Measurements from ENCODE around the gene LRRN4CL.
A peak's percentile ranks its signal among the peaks of the same experiment; 100 is the strongest.

The LRRN4CL gene

DNA sequence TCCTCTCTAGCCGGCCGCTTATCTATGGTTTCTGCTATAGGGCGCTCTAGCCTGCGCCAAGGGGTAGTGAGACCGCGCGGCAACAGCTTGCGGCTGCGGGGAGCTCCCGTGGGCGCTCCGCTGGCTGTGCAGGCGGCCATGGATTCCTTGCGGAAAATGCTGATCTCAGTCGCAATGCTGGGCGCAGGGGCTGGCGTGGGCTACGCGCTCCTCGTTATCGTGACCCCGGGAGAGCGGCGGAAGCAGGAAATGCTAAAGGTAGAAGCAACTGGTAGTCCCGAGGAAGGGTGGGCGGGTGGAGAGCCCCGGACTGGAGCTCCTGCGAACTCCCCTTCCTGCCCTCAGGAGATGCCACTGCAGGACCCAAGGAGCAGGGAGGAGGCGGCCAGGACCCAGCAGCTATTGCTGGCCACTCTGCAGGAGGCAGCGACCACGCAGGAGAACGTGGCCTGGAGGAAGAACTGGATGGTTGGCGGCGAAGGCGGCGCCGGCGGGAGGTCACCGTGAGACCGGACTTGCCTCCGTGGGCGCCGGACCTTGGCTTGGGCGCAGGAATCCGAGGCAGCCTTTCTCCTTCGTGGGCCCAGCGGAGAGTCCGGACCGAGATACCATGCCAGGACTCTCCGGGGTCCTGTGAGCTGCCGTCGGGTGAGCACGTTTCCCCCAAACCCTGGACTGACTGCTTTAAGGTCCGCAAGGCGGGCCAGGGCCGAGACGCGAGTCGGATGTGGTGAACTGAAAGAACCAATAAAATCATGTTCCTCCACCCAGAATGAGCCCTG is 17.5 kb downstream of the LRRN4CL start, which contains the start of the genes LBHD1 and UQCC3:
LBHD1 (minus strand) TSS at position 660 of the 782 bp plus-strand sequence. CDS start 2,236 bp downstream, outside the sequence.
UQCC3 (plus strand) TSS at position 66 of the 782 bp plus-strand sequence; CDS start at position 139, 73 bp downstream.
- Histone ChIP-seq H3K4me3 (ENCODE audit: insufficient read length, low read depth) (peak within 1 kb of the TSS; percentile 68), H3K36me3 (ENCODE audit: insufficient read depth, insufficient read length, low read length) (peaks cover 55% of the 10 kb centered on the region), H3K4me1 (ENCODE audit: insufficient read depth, insufficient read length) (peaks cover 2% of the 10 kb centered on the region), H3K27me3 (ENCODE audit: insufficient read depth, insufficient read length) (no peaks in the 10 kb centered on the region), H3K9ac (ENCODE audit: insufficient read length, low read depth) (peak within 1 kb of the TSS; percentile 98), H3K9me3 (ENCODE audit: insufficient read depth, low read length) (no peaks in the 10 kb centered on the region)
- no peak for TF ChIP-seq YY1 (IDR thresholded peaks at IDR 0.05; ENCODE audit: insufficient read depth, insufficient read length)
- TF ChIP-seq ZNF274 (IDR thresholded peaks at IDR 0.05; ENCODE audit: low read depth, low read length) = no peak
- TF ChIP-seq SUZ12 (IDR thresholded peaks at IDR 0.05; ENCODE audit: extremely low read depth, insufficient read depth, insufficient read length) = no peak
- peak; percentile 89 for DNase-seq (ENCODE audit: low read depth, low spot score)

- no peaks in the 10 kb centered on the region for H3K9me3 ChIP-seq (ENCODE audit: insufficient read depth, low read length)
- DNase-seq (ENCODE audit: low read depth, low spot score) = no peak
- peak overlapping the region; percentile 98 for H3K9ac ChIP-seq (ENCODE audit: insufficient read length, low read depth)
- peaks cover 2% of the 10 kb centered on the region for H3K4me1 ChIP-seq (ENCODE audit: insufficient read depth, insufficient read length)
- no peaks in the 10 kb centered on the region for H3K27me3 ChIP-seq (ENCODE audit: insufficient read depth, insufficient read length)
- peak overlapping the region; percentile 68 for H3K4me3 ChIP-seq (ENCODE audit: insufficient read length, low read depth)
- TF ChIP-seq ZNF274 (IDR thresholded peaks at IDR 0.05; ENCODE audit: low read depth, low read length) (no peak), YY1 (IDR thresholded peaks at IDR 0.05; ENCODE audit: insufficient read depth, insufficient read length) (no peak), SUZ12 (IDR thresholded peaks at IDR 0.05; ENCODE audit: extremely low read depth, insufficient read depth, insufficient read length) (no peak)
- peaks cover 56% of the 10 kb centered on the region for H3K36me3 ChIP-seq (ENCODE audit: insufficient read depth, insufficient read length, low read length)
These were observed 18.1 kb downstream of the LRRN4CL start for GRCh38 chr11:62671236-62671607.

- TF ChIP-seq SUZ12 (IDR thresholded peaks at IDR 0.05; ENCODE audit: extremely low read depth, insufficient read depth, insufficient read length) = no peak
- TF ChIP-seq ZNF274 (IDR thresholded peaks at IDR 0.05; ENCODE audit: low read depth, low read length) = no peak
- TF ChIP-seq YY1 (IDR thresholded peaks at IDR 0.05; ENCODE audit: insufficient read depth, insufficient read length) = no peak
- H3K36me3 ChIP-seq (ENCODE audit: insufficient read depth, insufficient read length, low read length) = peaks cover 59% of the 10 kb centered on the region
- H3K27me3 ChIP-seq (ENCODE audit: insufficient read depth, insufficient read length) = no peaks in the 10 kb centered on the region
- no peak for DNase-seq (ENCODE audit: low read depth, low spot score)
- peaks cover 2% of the 10 kb centered on the region for H3K4me1 ChIP-seq (ENCODE audit: insufficient read depth, insufficient read length)
- no peak overlapping the region for H3K9ac ChIP-seq (ENCODE audit: insufficient read length, low read depth)
- H3K9me3 ChIP-seq (ENCODE audit: insufficient read depth, low read length) = no peaks in the 10 kb centered on the region
- no peak overlapping the region for H3K4me3 ChIP-seq (ENCODE audit: insufficient read length, low read depth)
These were observed 19.7 kb downstream of the LRRN4CL start for GRCh38 chr11:62669420-62670161.

GRCh38 chr11:62667460-62667859 is 21.9 kb downstream of the LRRN4CL start:
- Histone ChIP-seq H3K27me3 (ENCODE audit: insufficient read depth, insufficient read length) (no peaks in the 10 kb centered on the region), H3K4me1 (ENCODE audit: insufficient read depth, insufficient read length) (no peaks in the 10 kb centered on the region), H3K9ac (ENCODE audit: insufficient read length, low read depth) (peak overlapping the region; percentile 100), H3K36me3 (ENCODE audit: insufficient read depth, insufficient read length, low read length) (peaks cover 47% of the 10 kb centered on the region), H3K9me3 (ENCODE audit: insufficient read depth, low read length) (no peaks in the 10 kb centered on the region), H3K4me3 (ENCODE audit: insufficient read length, low read depth) (no peak overlapping the region)
- no peak for DNase-seq (ENCODE audit: low read depth, low spot score)
- no peak for TF ChIP-seq SUZ12 (IDR thresholded peaks at IDR 0.05; ENCODE audit: extremely low read depth, insufficient read depth, insufficient read length)
- no peak for TF ChIP-seq YY1 (IDR thresholded peaks at IDR 0.05; ENCODE audit: insufficient read depth, insufficient read length)
- no peak for TF ChIP-seq ZNF274 (IDR thresholded peaks at IDR 0.05; ENCODE audit: low read depth, low read length)

DNA sequence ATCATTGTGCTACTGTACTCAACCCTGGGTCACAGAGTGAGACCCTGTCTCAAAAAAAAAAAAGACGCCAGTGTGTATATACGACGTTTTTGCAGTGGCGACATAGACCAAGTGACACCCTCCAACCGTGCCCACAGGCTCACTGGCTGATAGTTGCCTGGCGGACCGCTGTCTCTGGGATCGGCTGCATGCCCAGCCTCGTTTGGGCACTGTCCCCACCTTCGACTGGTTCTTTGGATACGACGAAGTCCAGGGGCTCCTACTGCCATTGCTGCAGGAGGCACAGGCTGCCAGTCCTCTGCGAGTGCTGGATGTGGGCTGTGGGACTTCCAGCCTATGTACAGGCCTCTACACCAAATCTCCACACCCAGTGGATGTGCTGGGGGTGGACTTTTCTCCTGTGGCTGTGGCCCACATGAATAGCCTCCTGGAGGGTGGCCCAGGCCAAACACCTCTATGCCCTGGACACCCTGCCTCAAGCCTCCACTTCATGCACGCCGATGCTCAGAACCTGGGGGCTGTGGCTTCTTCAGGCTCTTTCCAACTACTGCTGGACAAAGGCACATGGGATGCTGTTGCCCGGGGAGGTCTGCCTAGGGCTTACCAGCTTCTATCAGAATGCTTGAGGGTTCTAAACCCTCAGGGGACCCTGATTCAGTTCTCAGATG is 22.9 kb downstream of the LRRN4CL start:
- no peak for DNase-seq (ENCODE audit: low read depth, low spot score)
- no peaks in the 10 kb centered on the region for H3K27me3 ChIP-seq (ENCODE audit: insufficient read depth, insufficient read length)
- peak overlapping the region; percentile 100 for H3K9ac ChIP-seq (ENCODE audit: insufficient read length, low read depth)
- H3K36me3 ChIP-seq (ENCODE audit: insufficient read depth, insufficient read length, low read length) = peaks cover 57% of the 10 kb centered on the region
- no peak for TF ChIP-seq ZNF274 (IDR thresholded peaks at IDR 0.05; ENCODE audit: low read depth, low read length)
- no peak for TF ChIP-seq YY1 (IDR thresholded peaks at IDR 0.05; ENCODE audit: insufficient read depth, insufficient read length)
- no peak for TF ChIP-seq SUZ12 (IDR thresholded peaks at IDR 0.05; ENCODE audit: extremely low read depth, insufficient read depth, insufficient read length)
- no peaks in the 10 kb centered on the region for H3K4me1 ChIP-seq (ENCODE audit: insufficient read depth, insufficient read length)
- peak overlapping the region; percentile 99 for H3K4me3 ChIP-seq (ENCODE audit: insufficient read length, low read depth)
- H3K9me3 ChIP-seq (ENCODE audit: insufficient read depth, low read length) = no peaks in the 10 kb centered on the region

- TF ChIP-seq ZNF274 (IDR thresholded peaks at IDR 0.05; ENCODE audit: low read depth, low read length) = no peak
- TF ChIP-seq SUZ12 (IDR thresholded peaks at IDR 0.05; ENCODE audit: extremely low read depth, insufficient read depth, insufficient read length) = no peak
- TF ChIP-seq YY1 (IDR thresholded peaks at IDR 0.05; ENCODE audit: insufficient read depth, insufficient read length) = no peak
- Histone ChIP-seq H3K9me3 (ENCODE audit: insufficient read depth, low read length) (no peaks in the 10 kb centered on the region), H3K27me3 (ENCODE audit: insufficient read depth, insufficient read length) (no peaks in the 10 kb centered on the region), H3K9ac (ENCODE audit: insufficient read length, low read depth) (peak overlapping the region; percentile 100), H3K4me3 (ENCODE audit: insufficient read length, low read depth) (peak overlapping the region; percentile 99), H3K4me1 (ENCODE audit: insufficient read depth, insufficient read length) (no peaks in the 10 kb centered on the region), H3K36me3 (ENCODE audit: insufficient read depth, insufficient read length, low read length) (peaks cover 63% of the 10 kb centered on the region)
- no peak for DNase-seq (ENCODE audit: low read depth, low spot score)
These were observed 23.6 kb downstream of the LRRN4CL start for GRCh38 chr11:62665599-62666258.
